Ishikawa (cell line): Measurements from ENCODE around the gene OR5M3.

Experiments
- CEBPB ChIP-seq: IDR thresholded peaks from 2 replicates; pipeline ENCODE4 v1.6.1; 2012
- CREB1 ChIP-seq: IDR thresholded peaks from 2 replicates; pipeline ENCODE4 v1.6.1; 2012; ENCODE audit warnings: low read depth
- EGR1 ChIP-seq: IDR thresholded peaks from 2 replicates; pipeline ENCODE4 v1.6.1; 2012
- EP300 ChIP-seq: IDR thresholded peaks from 2 replicates; pipeline ENCODE4 v1.6.1; 2012; ENCODE audit warnings: borderline replicate concordance
- MAX ChIP-seq: IDR thresholded peaks from 2 replicates; pipeline ENCODE4 v1.6.1; 2012
- NFIC ChIP-seq: IDR thresholded peaks from 2 replicates; pipeline ENCODE4 v1.6.1; 2012
- RAD21 ChIP-seq: IDR thresholded peaks from 2 replicates; pipeline ENCODE4 v1.6.1; 2012; ENCODE audit warnings: low read depth
- TAF1 ChIP-seq: IDR thresholded peaks from 2 replicates; pipeline ENCODE4 v1.6.1; 2012; ENCODE audit warnings: low read depth, mild to moderate bottlenecking
- TCF12 ChIP-seq: IDR thresholded peaks from 2 replicates; pipeline ENCODE4 v1.6.1; 2012; ENCODE audit warnings: low read depth
- TEAD4 ChIP-seq: IDR thresholded peaks from 2 replicates; pipeline ENCODE4 v1.6.1; 2012
- USF1 ChIP-seq: IDR thresholded peaks from 2 replicates; pipeline ENCODE4 v1.6.1; 2012
- YY1 ChIP-seq: IDR thresholded peaks from 2 replicates; pipeline ENCODE4 v1.6.1; 2012; ENCODE audit warnings: low read depth
- ZBTB7A ChIP-seq: IDR thresholded peaks from 2 replicates; pipeline ENCODE4 v1.6.1; 2012; ENCODE audit warnings: low read depth
- TF ChIP-seq, protein P1 (sequence below): IDR thresholded peaks from 2 replicates; pipeline ENCODE4 v1.6.1; 2012; ENCODE audit warnings: low read depth, mild to moderate bottlenecking

GRCh38 chr11:56495117-56495516 lies 22.0 kb upstream of the OR5M3 start:
- TF ChIP-seq TCF12 = no peak
- no peak for TF ChIP-seq MAX
- TF ChIP-seq, protein P1, sequence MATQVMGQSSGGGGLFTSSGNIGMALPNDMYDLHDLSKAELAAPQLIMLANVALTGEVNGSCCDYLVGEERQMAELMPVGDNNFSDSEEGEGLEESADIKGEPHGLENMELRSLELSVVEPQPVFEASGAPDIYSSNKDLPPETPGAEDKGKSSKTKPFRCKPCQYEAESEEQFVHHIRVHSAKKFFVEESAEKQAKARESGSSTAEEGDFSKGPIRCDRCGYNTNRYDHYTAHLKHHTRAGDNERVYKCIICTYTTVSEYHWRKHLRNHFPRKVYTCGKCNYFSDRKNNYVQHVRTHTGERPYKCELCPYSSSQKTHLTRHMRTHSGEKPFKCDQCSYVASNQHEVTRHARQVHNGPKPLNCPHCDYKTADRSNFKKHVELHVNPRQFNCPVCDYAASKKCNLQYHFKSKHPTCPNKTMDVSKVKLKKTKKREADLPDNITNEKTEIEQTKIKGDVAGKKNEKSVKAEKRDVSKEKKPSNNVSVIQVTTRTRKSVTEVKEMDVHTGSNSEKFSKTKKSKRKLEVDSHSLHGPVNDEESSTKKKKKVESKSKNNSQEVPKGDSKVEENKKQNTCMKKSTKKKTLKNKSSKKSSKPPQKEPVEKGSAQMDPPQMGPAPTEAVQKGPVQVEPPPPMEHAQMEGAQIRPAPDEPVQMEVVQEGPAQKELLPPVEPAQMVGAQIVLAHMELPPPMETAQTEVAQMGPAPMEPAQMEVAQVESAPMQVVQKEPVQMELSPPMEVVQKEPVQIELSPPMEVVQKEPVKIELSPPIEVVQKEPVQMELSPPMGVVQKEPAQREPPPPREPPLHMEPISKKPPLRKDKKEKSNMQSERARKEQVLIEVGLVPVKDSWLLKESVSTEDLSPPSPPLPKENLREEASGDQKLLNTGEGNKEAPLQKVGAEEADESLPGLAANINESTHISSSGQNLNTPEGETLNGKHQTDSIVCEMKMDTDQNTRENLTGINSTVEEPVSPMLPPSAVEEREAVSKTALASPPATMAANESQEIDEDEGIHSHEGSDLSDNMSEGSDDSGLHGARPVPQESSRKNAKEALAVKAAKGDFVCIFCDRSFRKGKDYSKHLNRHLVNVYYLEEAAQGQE = no peak
- no peak for TF ChIP-seq NFIC
- no peak for TF ChIP-seq ZBTB7A
- no peak for TF ChIP-seq YY1
- no peak for TF ChIP-seq RAD21
- no peak for TF ChIP-seq EP300
- TF ChIP-seq CREB1 = no peak
- TF ChIP-seq CEBPB = no peak
- TF ChIP-seq TAF1 = no peak
- TF ChIP-seq EGR1 = no peak
- TF ChIP-seq TEAD4 = no peak
- no peak for TF ChIP-seq USF1
